Stimulated activated CD8-positive, alpha-beta memory T cell treated with anti-CD3 and anti-CD28 coated beads, Interleukin-2, amount 100 ng/mL, for 1 hour (primary cell): ENCODE measurements around the gene KCNJ11.

Source experiments
- DNase-seq, 2 donors: peaks; one replicate each; pipeline ENCODE4 v3.0.0-alpha.2; 2020; ENCODE audit warnings: low read depth in 2 of 2

The KCNJ11 gene

DNA sequence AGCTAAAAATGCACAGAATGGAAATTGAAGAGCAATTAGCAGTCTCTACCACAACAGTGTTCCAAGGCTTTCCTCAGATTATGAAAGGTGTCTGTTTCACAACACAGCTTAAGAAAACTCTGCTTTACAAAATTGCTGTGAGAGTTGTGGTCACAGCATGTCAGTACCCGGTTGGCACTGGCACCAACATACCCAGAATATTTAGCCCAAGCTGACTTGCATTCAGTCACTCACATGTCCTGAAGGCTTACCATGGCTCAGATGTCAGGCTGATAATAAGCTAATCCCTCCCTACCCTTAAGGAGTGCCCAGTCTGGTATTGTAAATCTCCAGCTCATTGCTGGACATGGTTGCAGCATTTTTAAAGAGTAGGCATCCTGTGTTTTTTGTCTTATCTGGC is 22.0 kb downstream of the KCNJ11 start:
- DNase-seq = no peak

DNA sequence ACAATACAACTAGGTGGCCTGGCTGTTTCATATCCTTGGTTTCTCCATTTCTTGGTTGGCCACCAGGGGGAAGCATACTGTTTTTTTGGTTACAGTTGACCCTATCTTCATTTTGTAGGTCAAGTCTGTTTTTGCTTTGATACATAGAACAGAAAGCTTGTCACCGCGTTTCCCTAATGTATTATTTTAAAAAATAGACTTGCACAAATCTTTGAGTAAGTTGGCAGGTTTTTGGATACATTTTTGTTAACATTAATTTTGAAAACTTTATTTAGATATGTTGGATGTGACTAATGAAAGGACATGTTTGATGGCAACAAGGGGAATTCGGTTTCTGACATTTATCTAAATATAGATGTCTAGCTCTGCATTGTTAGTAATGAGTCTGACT is 33.9 kb downstream of the KCNJ11 start:
- no peak for DNase-seq

DNA sequence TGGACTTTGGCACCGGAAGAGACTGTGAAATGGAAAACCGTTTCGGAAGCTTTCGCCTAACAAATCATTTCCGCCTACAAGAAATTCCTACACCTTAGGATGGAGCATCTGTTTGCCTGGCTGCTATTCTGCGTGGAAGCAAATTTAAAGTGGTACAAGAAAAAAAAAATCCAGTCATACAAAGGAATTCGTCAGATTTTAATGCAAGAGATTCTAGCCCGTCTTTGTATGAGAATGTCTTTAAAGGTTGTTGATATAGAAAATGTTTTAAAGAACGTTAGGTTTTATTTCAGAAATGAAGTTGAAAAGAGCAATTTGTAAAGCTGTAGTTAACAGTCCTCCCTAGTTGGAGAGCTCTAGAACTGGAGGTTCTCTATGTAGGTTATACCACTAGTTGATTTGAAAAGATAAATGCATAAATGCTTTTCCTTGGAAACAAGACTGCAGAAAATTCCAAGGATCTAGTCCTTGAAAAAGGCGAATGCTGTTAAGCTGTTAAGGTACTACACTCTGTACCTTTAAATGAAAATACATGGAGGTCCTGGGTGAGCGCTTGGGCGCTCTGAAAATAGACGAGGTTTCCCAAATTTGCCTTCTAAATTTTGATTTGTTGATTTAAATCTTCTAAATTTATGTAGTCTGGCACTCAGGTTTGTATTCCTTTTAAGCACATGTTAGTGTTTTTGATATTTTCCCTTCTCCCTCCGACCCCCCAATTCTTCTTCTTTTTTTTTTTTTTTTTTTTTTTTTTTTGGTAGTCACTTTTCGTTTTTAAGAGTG is 34.4 kb downstream of the KCNJ11 start:
- no peak for DNase-seq

- peak in 1 of 2 donors; percentile 36 for DNase-seq
These were observed 35.3 kb downstream of the KCNJ11 start for GRCh38 chr11:17352950-17353820.

- peak; percentile 39 for DNase-seq
These were observed 36.8 kb downstream of the KCNJ11 start, which contains the start of gene NCR3LG1 for GRCh38 chr11:17351510-17352176. TSS of gene NCR3LG1 (plus strand) at chr11:17351800. CDS start at chr11:17351970, 170 bp downstream.

- no peak for DNase-seq
These were observed 37.3 kb downstream of the KCNJ11 start for GRCh38 chr11:17351172-17351509.

GRCh38 chr11:17350455-17351171 is 37.8 kb downstream of the KCNJ11 start:
- no peak for DNase-seq

DNA sequence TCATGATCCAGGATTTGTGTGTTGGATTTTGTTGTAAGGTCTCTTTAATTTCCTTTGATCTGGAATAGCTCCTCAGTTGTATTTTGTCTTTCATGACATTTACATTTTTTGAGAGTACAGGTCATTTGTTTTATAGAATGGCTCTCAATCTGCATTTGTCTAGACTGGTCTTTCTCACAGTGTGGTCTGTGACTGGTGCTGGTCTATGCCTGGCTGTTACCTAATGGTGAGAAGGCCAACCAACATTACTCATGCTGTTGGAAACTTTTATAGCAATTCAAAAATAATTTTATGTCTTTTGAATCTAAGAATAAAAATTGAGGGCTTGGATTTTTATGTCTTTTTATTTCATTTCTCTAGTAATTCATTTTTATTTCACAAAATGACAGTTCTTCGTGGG is 40.8 kb downstream of the KCNJ11 start:
- DNase-seq = no peak

GRCh38 chr11:17343907-17344306 is 44.6 kb downstream of the KCNJ11 start:
- DNase-seq = no peak

DNA sequence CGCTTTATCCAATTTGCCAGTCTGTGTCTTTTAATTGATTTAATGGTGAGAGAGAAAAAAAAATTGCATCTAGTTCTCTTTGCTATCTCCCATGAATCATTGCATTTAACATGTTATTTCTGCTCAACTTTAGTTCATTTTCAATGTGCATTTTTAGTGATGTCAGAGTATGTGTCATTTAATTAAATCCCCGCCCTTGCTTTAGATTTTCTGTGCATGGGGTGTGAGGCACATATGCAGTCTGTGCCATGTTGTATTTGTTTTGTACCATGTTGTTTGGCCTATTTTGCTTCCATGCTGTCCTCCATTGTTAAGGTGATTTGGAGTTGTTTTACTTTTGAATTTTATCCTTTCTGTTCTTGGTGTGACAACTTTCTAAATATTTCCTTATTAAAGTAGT is 45.2 kb downstream of the KCNJ11 start:
- DNase-seq = no peak
